Measurements from ENCODE around the gene OVCH1. TPM values are rescaled to one million over a fixed set of nuclear protein-coding genes. Genes with fewer than 3 reads are reported as not detected.

OVCH1 gene
- total RNA-seq, 2 experiments from 2014 or later: not detected

DNA sequence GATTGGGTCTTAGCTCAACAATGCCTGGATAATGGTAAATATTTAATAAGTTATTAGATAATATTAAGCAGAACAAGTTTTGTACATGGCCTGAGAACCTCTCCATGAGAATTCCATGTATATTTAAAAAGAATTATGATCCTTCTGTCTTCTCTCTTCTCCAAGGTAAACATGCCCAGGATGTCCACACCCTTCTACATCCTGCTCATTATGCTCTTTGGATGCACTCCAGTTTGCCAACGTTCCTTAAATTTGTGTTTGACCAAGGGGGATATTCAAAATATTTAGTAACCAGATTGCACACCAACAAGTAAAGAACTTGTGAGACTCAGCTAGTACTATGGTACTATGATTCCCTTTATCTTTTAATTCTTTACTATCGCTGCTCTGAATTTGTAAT lies 71.8 kb downstream of the OVCH1 start:
- Histone ChIP-seq H3K4me1 (ENCODE audit: insufficient read depth, low read length, poor library complexity, severe bottlenecking) (peaks cover 31% of the 10 kb centered on the region), H4K20me1 (ENCODE audit: insufficient read depth, low read length) (no peaks in the 10 kb centered on the region), H3K9me3 (ENCODE audit: low read length) (no peaks in the 10 kb centered on the region), H3K4me2 (ENCODE audit: low read length) (no peak overlapping the region), H3K4me3 (ENCODE audit: low read depth, low read length, poor library complexity, severe bottlenecking) (no peak overlapping the region), H3K36me3 (ENCODE audit: insufficient read depth, low read length) (no peaks in the 10 kb centered on the region), H3K9me2 (ENCODE audit: insufficient read depth, low read length) (no peaks in the 10 kb centered on the region), H2AFZ (ENCODE audit: low read length) (no peak overlapping the region), H3K79me2 (ENCODE audit: insufficient read depth, low read depth, low read length) (no peaks in the 10 kb centered on the region), H3K27ac (ENCODE audit: low read depth, low read length, poor library complexity, severe bottlenecking) (no peak overlapping the region)
- no TSS peak for BruUV-seq (replicated peaks)
- TF ChIP-seq, protein P1, sequence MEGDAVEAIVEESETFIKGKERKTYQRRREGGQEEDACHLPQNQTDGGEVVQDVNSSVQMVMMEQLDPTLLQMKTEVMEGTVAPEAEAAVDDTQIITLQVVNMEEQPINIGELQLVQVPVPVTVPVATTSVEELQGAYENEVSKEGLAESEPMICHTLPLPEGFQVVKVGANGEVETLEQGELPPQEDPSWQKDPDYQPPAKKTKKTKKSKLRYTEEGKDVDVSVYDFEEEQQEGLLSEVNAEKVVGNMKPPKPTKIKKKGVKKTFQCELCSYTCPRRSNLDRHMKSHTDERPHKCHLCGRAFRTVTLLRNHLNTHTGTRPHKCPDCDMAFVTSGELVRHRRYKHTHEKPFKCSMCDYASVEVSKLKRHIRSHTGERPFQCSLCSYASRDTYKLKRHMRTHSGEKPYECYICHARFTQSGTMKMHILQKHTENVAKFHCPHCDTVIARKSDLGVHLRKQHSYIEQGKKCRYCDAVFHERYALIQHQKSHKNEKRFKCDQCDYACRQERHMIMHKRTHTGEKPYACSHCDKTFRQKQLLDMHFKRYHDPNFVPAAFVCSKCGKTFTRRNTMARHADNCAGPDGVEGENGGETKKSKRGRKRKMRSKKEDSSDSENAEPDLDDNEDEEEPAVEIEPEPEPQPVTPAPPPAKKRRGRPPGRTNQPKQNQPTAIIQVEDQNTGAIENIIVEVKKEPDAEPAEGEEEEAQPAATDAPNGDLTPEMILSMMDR (conservative IDR thresholded peaks at IDR 0.05; ENCODE audit: low read length): no peak
- TF ChIP-seq EZH2phosphoT487 (IDR thresholded peaks at IDR 0.05; ENCODE audit: borderline replicate concordance, low read depth, low read length): no peak
- intact Hi-C loops (cut with micrococcal nuclease; ENCODE audit: unreplicated experiment): loop anchor here (5.0 kb wide), 1 partner anchor 43 kb away; the partner anchor contains the start of gene ERGIC2
- POLR2A ChIA-PET: no interaction called here
- no peak for DNase-seq (ENCODE audit: low spot score)
- CTCF ChIA-PET (ENCODE audit: unreplicated experiment): no interaction called here

DNA sequence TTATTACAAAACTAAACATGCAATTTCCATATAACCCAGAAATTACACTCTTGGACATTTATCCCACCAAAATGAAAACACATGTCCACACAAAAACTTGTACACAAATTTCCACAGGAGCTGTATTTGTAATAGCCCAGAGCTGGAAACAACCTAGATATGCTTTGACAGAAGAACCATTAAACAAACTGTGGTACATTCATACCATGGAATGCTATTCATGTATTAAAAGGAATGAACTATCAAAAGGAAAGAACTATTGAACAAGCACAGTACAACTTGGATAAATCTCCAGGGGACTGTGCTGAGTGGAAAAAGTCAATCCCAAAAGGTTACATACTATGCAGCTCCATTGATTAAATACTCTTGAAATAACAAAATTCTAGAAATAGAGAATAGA lies 80.7 kb downstream of the OVCH1 start:
- DNase-seq (ENCODE audit: low spot score): no peak
- H3K27ac ChIP-seq (ENCODE audit: low read depth, low read length, poor library complexity, severe bottlenecking): no peak overlapping the region
- H3K36me3 ChIP-seq (ENCODE audit: insufficient read depth, low read length): no peaks in the 10 kb centered on the region
- H3K9me2 ChIP-seq (ENCODE audit: insufficient read depth, low read length): no peaks in the 10 kb centered on the region
- ChIA-PET CTCF (ENCODE audit: unreplicated experiment) (no interaction called here), POLR2A (interaction anchor here (0.6 to 0.8 kb wide), 2 partner anchors 10 to 1574 kb away, joined by 3 read pairs; no protein-coding TSS in a partner anchor)
- H4K20me1 ChIP-seq (ENCODE audit: insufficient read depth, low read length): no peaks in the 10 kb centered on the region
- no TSS peak for BruUV-seq (replicated peaks)
- no peaks in the 10 kb centered on the region for H3K4me1 ChIP-seq (ENCODE audit: insufficient read depth, low read length, poor library complexity, severe bottlenecking)
- intact Hi-C loops (cut with micrococcal nuclease; ENCODE audit: unreplicated experiment): no loop called here
- H3K4me2 ChIP-seq (ENCODE audit: low read length): no peak overlapping the region
- H3K9me3 ChIP-seq (ENCODE audit: low read length): no peaks in the 10 kb centered on the region
- no peaks in the 10 kb centered on the region for H3K79me2 ChIP-seq (ENCODE audit: insufficient read depth, low read depth, low read length)
- H3K4me3 ChIP-seq (ENCODE audit: low read depth, low read length, poor library complexity, severe bottlenecking): no peak overlapping the region
- no peak overlapping the region for H2AFZ ChIP-seq (ENCODE audit: low read length)
- TF ChIP-seq, protein P1 (conservative IDR thresholded peaks at IDR 0.05; ENCODE audit: low read length): no peak
- no peak for TF ChIP-seq EZH2phosphoT487 (IDR thresholded peaks at IDR 0.05; ENCODE audit: borderline replicate concordance, low read depth, low read length)

DNA sequence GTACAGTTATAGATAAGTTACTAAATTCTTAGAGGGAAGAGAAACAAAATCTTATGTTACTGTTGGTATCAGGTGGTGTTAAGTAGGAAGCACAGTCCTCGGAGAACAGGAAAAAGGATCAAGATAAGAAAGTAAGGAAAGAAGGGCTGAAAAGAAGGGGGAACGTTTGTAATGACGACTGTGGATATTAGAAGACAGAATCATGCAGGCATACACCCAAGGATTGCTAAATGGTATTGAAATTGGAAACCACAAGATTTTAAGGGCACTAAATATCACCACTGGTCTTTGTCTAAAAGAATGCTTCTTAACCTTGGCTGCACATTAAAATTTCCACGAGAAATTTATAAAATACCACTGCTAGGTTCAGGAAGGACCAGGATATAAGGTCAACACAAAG lies 82.4 kb downstream of the OVCH1 start:
- CTCF ChIA-PET (ENCODE audit: unreplicated experiment): no interaction called here
- no peak overlapping the region for H3K4me3 ChIP-seq (ENCODE audit: low read depth, low read length, poor library complexity, severe bottlenecking)
- no peaks in the 10 kb centered on the region for H3K4me1 ChIP-seq (ENCODE audit: insufficient read depth, low read length, poor library complexity, severe bottlenecking)
- no peak overlapping the region for H2AFZ ChIP-seq (ENCODE audit: low read length)
- no peaks in the 10 kb centered on the region for H4K20me1 ChIP-seq (ENCODE audit: insufficient read depth, low read length)
- no TSS peak for BruUV-seq (replicated peaks)
- no peaks in the 10 kb centered on the region for H3K79me2 ChIP-seq (ENCODE audit: insufficient read depth, low read depth, low read length)
- H3K27ac ChIP-seq (ENCODE audit: low read depth, low read length, poor library complexity, severe bottlenecking): no peak overlapping the region
- TF ChIP-seq, protein P1 (conservative IDR thresholded peaks at IDR 0.05; ENCODE audit: low read length): no peak
- no peak for TF ChIP-seq EZH2phosphoT487 (IDR thresholded peaks at IDR 0.05; ENCODE audit: borderline replicate concordance, low read depth, low read length)
- no peak for DNase-seq (ENCODE audit: low spot score)
- no peaks in the 10 kb centered on the region for H3K36me3 ChIP-seq (ENCODE audit: insufficient read depth, low read length)
- no peaks in the 10 kb centered on the region for H3K9me3 ChIP-seq (ENCODE audit: low read length)
- POLR2A ChIA-PET: no interaction called here
- no peak overlapping the region for H3K4me2 ChIP-seq (ENCODE audit: low read length)
- intact Hi-C loops (cut with micrococcal nuclease; ENCODE audit: unreplicated experiment): no loop called here
- H3K9me2 ChIP-seq (ENCODE audit: insufficient read depth, low read length): no peaks in the 10 kb centered on the region
